ENCODE data around the gene CHN2. TPM values are rescaled to one million over a fixed set of nuclear protein-coding genes. Genes with fewer than 3 reads are reported as not detected.

CHN2 gene
- total and polyA plus RNA-seq, 3 experiments from 2014 or later = 4.1 to 30.4 (median 5.3) TPM

GRCh38 chr7:29416276-29416937 is 221.8 kb downstream of the CHN2 start:
- peaks cover 0 to 11% (median 6%) of the 10 kb centered on the region in 3 donors for H3K4me1 Mint-ChIP-seq
- no peak overlapping the region for H3K4me3 Mint-ChIP-seq
- no peaks in the 10 kb centered on the region for H3K4me1 ChIP-seq (ENCODE audit: insufficient read depth, low read length)
- CTCF ChIA-PET = interaction anchor here (1.1 to 3.2 kb wide), 2 partner anchors 20 to 227 kb away, joined by 3 to 14 read pairs; no protein-coding TSS in a partner anchor
- H3K27me3 Mint-ChIP-seq = no peaks in the 10 kb centered on the region
- no peaks in the 10 kb centered on the region for H3K9me3 Mint-ChIP-seq
- H3K27ac ChIP-seq (ENCODE audit: low read depth, low read length) = no peak overlapping the region
- no peak overlapping the region for H3K27ac Mint-ChIP-seq
- no peaks in the 10 kb centered on the region for H3K27me3 ChIP-seq (ENCODE audit: insufficient read depth, low read length, poor library complexity, severe bottlenecking)
- DNase-seq = no peak
- peaks cover 0 to 28% (median 2%) of the 10 kb centered on the region in 3 donors for H3K36me3 Mint-ChIP-seq
- POLR2A ChIA-PET = no interaction called here
- no peak overlapping the region for H3K4me3 ChIP-seq (ENCODE audit: low read length)
- no peaks in the 10 kb centered on the region for H3K9me3 ChIP-seq (ENCODE audit: low read length)
- no peaks in the 10 kb centered on the region for H3K36me3 ChIP-seq (ENCODE audit: insufficient read depth, low read length)

GRCh38 chr7:29416938-29417305 is 222.3 kb downstream of the CHN2 start:
- Histone ChIP-seq H3K27me3 (ENCODE audit: insufficient read depth, low read length, poor library complexity, severe bottlenecking) (no peaks in the 10 kb centered on the region), H3K9me3 (ENCODE audit: low read length) (no peaks in the 10 kb centered on the region), H3K36me3 (ENCODE audit: insufficient read depth, low read length) (no peaks in the 10 kb centered on the region), H3K27ac (ENCODE audit: low read depth, low read length) (no peak overlapping the region), H3K4me1 (ENCODE audit: insufficient read depth, low read length) (no peaks in the 10 kb centered on the region), H3K4me3 (ENCODE audit: low read length) (no peak overlapping the region)
- H3K4me1 Mint-ChIP-seq = peaks cover 0 to 11% (median 6%) of the 10 kb centered on the region in 3 donors
- no peak overlapping the region for H3K4me3 Mint-ChIP-seq
- H3K27ac Mint-ChIP-seq = no peak overlapping the region
- POLR2A ChIA-PET = no interaction called here
- no peaks in the 10 kb centered on the region for H3K9me3 Mint-ChIP-seq
- no peaks in the 10 kb centered on the region for H3K27me3 Mint-ChIP-seq
- peaks cover 0 to 26% (median 2%) of the 10 kb centered on the region in 3 donors for H3K36me3 Mint-ChIP-seq
- DNase-seq = no peak
- CTCF ChIA-PET = interaction anchor here (1.1 to 1.9 kb wide), 4 partner anchors 8 to 490 kb away, joined by 3 to 5 read pairs (median 4); no protein-coding TSS in a partner anchor

DNA sequence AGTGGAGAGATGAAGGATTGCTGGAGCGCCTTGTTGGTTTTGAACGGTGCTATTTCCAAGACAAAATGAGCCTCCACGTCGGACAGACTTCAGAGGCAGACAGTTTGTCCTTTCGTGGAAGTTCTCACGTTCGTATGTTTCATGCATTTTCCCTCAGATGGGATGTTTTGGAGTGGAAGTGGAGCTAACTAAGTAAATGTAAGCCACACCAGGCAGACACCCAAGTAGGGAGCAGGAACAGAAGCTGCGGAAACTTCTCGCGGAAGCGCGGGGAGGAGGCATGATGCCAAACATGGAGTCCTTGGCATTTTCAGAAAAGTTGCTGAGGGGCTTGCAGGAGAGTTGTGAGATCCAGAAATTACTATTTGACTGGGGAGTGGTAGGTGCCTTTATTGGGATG is 223.5 kb downstream of the CHN2 start:
- H3K36me3 Mint-ChIP-seq = peaks cover 0 to 21% (median 3%) of the 10 kb centered on the region in 3 donors
- H3K4me1 ChIP-seq (ENCODE audit: insufficient read depth, low read length) = no peaks in the 10 kb centered on the region
- no peaks in the 10 kb centered on the region for H3K9me3 ChIP-seq (ENCODE audit: low read length)
- ChIA-PET CTCF (interaction anchor here (1.5 to 1.9 kb wide), 3 partner anchors 10 to 491 kb away, joined by 4 to 5 read pairs (median 5); no protein-coding TSS in a partner anchor), POLR2A (no interaction called here)
- no peak for DNase-seq
- no peak overlapping the region for H3K4me3 Mint-ChIP-seq
- H3K27me3 ChIP-seq (ENCODE audit: insufficient read depth, low read length, poor library complexity, severe bottlenecking) = no peaks in the 10 kb centered on the region
- H3K27ac Mint-ChIP-seq = peak overlapping the region in 1 of 8 donors; percentile 31
- no peak overlapping the region for H3K4me3 ChIP-seq (ENCODE audit: low read length)
- H3K36me3 ChIP-seq (ENCODE audit: insufficient read depth, low read length) = no peaks in the 10 kb centered on the region
- no peak overlapping the region for H3K27ac ChIP-seq (ENCODE audit: low read depth, low read length)
- H3K4me1 Mint-ChIP-seq = peaks cover 0 to 11% (median 6%) of the 10 kb centered on the region in 3 donors
- no peaks in the 10 kb centered on the region for H3K9me3 Mint-ChIP-seq
- no peaks in the 10 kb centered on the region for H3K27me3 Mint-ChIP-seq

DNA sequence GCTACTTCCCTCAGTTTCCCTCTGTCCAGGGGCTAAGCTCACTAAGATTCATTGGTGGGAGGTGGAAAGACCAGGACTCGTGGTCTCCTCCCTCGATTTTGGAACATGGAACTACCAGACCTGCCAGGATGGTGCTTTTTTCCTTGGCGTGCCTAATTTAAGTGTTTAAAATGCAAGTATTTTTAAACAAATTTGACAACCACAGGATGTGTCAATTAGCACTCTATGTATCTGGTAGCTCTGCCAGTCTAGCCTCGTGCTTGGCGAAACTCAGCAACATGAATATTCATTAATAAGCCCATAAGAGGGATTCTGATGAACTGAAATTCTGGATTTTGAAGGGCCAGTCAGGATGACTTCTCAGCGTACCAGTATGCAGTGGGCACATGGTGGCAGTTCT is 224.1 kb downstream of the CHN2 start:
- H3K27ac Mint-ChIP-seq = no peak overlapping the region
- H3K4me1 Mint-ChIP-seq = peaks cover 0 to 9% (median 6%) of the 10 kb centered on the region in 3 donors
- peaks cover 0 to 18% (median 3%) of the 10 kb centered on the region in 3 donors for H3K36me3 Mint-ChIP-seq
- no peaks in the 10 kb centered on the region for H3K36me3 ChIP-seq (ENCODE audit: insufficient read depth, low read length)
- no peaks in the 10 kb centered on the region for H3K9me3 Mint-ChIP-seq
- ChIA-PET POLR2A (no interaction called here), CTCF (interaction anchor here (1.2 to 1.9 kb wide), 4 partner anchors 10 to 491 kb away, joined by 3 to 5 read pairs (median 4); no protein-coding TSS in a partner anchor)
- no peaks in the 10 kb centered on the region for H3K27me3 Mint-ChIP-seq
- no peak overlapping the region for H3K4me3 ChIP-seq (ENCODE audit: low read length)
- no peaks in the 10 kb centered on the region for H3K27me3 ChIP-seq (ENCODE audit: insufficient read depth, low read length, poor library complexity, severe bottlenecking)
- no peak overlapping the region for H3K4me3 Mint-ChIP-seq
- DNase-seq = no peak
- no peaks in the 10 kb centered on the region for H3K4me1 ChIP-seq (ENCODE audit: insufficient read depth, low read length)
- no peak overlapping the region for H3K27ac ChIP-seq (ENCODE audit: low read depth, low read length)
- no peaks in the 10 kb centered on the region for H3K9me3 ChIP-seq (ENCODE audit: low read length)

- H3K36me3 ChIP-seq (ENCODE audit: insufficient read depth, low read length) = no peaks in the 10 kb centered on the region
- Mint-ChIP-seq H3K9me3 (no peaks in the 10 kb centered on the region), H3K36me3 (peaks cover 0 to 12% (median 6%) of the 10 kb centered on the region in 3 donors), H3K27ac (no peak overlapping the region), H3K4me1 (no peaks in the 10 kb centered on the region), H3K27me3 (no peaks in the 10 kb centered on the region), H3K4me3 (no peak overlapping the region)
- DNase-seq = no peak
- H3K4me3 ChIP-seq (ENCODE audit: low read length) = no peak overlapping the region
- H3K9me3 ChIP-seq (ENCODE audit: low read length) = no peaks in the 10 kb centered on the region
- CTCF ChIA-PET = interaction anchor here (1.2 kb wide), 1 partner anchor 11 kb away, joined by 3 read pairs; no protein-coding TSS in a partner anchor
- H3K27ac ChIP-seq (ENCODE audit: low read depth, low read length) = no peak overlapping the region
- no peaks in the 10 kb centered on the region for H3K27me3 ChIP-seq (ENCODE audit: insufficient read depth, low read length, poor library complexity, severe bottlenecking)
- POLR2A ChIA-PET = no interaction called here
- H3K4me1 ChIP-seq (ENCODE audit: insufficient read depth, low read length) = no peaks in the 10 kb centered on the region
Observed at GRCh38 chr7:29420011-29420410, 225.4 kb downstream of the CHN2 start.

DNA sequence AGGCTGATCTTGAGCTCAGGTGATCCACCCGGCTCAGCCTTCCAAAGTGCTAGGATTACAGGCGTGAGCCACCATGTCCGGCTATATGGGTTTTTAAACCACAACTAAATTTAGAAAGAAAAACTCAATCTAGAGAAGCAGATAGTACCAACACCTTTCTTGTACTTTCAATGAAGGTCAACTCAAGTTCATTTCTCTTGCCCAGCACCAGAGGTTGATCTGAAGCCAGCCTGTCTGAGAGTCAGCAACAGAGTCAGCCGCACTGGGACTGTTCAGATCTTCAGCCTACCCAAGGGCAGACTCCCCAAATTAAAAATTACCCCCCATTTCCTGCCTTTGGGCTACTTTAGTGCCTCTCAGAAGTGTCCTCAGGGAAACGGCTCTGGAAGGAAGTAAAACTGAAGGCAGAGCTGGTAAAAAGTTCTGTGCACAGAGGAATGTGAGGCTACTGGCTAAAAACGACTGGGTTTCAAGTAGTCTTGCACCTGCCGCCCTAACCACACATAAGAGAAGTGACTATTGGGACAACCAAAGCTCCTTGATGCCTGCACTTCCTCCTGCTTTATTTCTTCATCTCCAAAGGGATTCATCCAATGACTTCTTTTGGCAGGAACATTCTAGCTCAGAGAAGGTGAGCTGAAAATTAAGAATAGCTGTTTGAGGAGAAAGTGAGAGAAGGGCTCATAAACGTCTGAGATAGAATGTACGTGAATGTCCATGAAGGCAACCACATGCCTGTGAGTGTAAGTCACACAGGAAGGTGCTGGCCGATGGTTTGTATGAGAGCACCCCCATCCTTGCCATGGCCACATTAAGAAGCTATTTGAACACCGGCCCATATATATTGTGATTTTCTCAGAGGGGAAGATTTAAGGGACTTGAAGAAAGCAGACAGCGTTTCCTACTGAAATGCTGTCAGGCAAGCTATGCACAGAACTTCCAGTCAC is 226.7 kb downstream of the CHN2 start:
- CTCF ChIA-PET = no interaction called here
- Histone ChIP-seq H3K9me3 (ENCODE audit: low read length) (no peaks in the 10 kb centered on the region), H3K4me1 (ENCODE audit: insufficient read depth, low read length) (no peaks in the 10 kb centered on the region), H3K27ac (ENCODE audit: low read depth, low read length) (no peak overlapping the region), H3K36me3 (ENCODE audit: insufficient read depth, low read length) (no peaks in the 10 kb centered on the region), H3K27me3 (ENCODE audit: insufficient read depth, low read length, poor library complexity, severe bottlenecking) (no peaks in the 10 kb centered on the region), H3K4me3 (ENCODE audit: low read length) (no peak overlapping the region)
- Mint-ChIP-seq H3K4me3 (no peak overlapping the region), H3K4me1 (no peaks in the 10 kb centered on the region), H3K36me3 (peaks cover 0 to 9% (median 6%) of the 10 kb centered on the region in 3 donors), H3K9me3 (no peaks in the 10 kb centered on the region), H3K27me3 (no peaks in the 10 kb centered on the region), H3K27ac (peak overlapping the region in 1 of 8 donors; percentile 50)
- no peak for DNase-seq
- POLR2A ChIA-PET = no interaction called here

DNA sequence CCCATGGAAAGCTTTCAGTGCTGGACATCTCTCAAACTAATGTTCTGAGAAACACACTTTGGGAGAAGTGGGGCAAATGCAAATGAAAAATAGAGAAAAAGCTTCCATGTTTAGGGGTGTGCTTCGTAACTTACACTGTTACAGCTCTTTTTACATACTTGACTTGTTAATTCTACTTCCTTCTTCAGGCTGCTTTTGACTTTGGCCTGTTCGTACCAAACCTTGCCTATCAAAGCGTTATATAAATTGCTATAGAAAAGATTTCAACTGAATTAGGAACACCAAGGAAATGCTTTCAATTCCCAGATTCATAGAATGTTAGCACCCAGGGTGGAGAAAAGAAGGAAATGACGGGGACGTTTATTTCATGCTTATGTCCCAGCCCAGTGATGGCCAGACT is 228.3 kb downstream of the CHN2 start:
- CTCF ChIA-PET = interaction anchor here (1.8 kb wide), 1 partner anchor 15 kb away, joined by 9 read pairs; no protein-coding TSS in a partner anchor
- H3K27me3 Mint-ChIP-seq = peaks cover 0 to 2% of the 10 kb centered on the region in 2 donors
- Histone ChIP-seq H3K9me3 (ENCODE audit: low read length) (no peaks in the 10 kb centered on the region), H3K4me1 (ENCODE audit: insufficient read depth, low read length) (no peaks in the 10 kb centered on the region), H3K27me3 (ENCODE audit: insufficient read depth, low read length, poor library complexity, severe bottlenecking) (no peaks in the 10 kb centered on the region), H3K27ac (ENCODE audit: low read depth, low read length) (no peak overlapping the region), H3K36me3 (ENCODE audit: insufficient read depth, low read length) (no peaks in the 10 kb centered on the region), H3K4me3 (ENCODE audit: low read length) (no peak overlapping the region)
- no peak overlapping the region for H3K27ac Mint-ChIP-seq
- peaks cover 0 to 11% (median 7%) of the 10 kb centered on the region in 3 donors for H3K36me3 Mint-ChIP-seq
- no peaks in the 10 kb centered on the region for H3K9me3 Mint-ChIP-seq
- H3K4me3 Mint-ChIP-seq = no peak overlapping the region
- H3K4me1 Mint-ChIP-seq = no peaks in the 10 kb centered on the region
- no peak for DNase-seq
- POLR2A ChIA-PET = no interaction called here

Data from CD8-positive, alpha-beta memory T cell (primary cell).